ENCODE results near the gene SLMAP.

Gene SLMAP

GRCh38 chr3:57948781-57949242 lies 192.7 kb downstream of the SLMAP start:
- no peak for DNase-seq

- no peak for DNase-seq
These were observed 193.2 kb downstream of the SLMAP start for GRCh38 chr3:57949344-57949743.

GRCh38 chr3:57949785-57950615 lies 193.9 kb downstream of the SLMAP start:
- no peak for DNase-seq

- no peak for DNase-seq
These were observed 195.2 kb downstream of the SLMAP start for GRCh38 chr3:57951066-57951882.

- no peak for DNase-seq
These were observed 196.1 kb downstream of the SLMAP start for GRCh38 chr3:57952208-57952631.

- DNase-seq = no peak
These were observed 196.5 kb downstream of the SLMAP start for GRCh38 chr3:57952651-57953050.

GRCh38 chr3:57953576-57953975 lies 197.5 kb downstream of the SLMAP start:
- DNase-seq = no peak

- DNase-seq = no peak
These were observed 200.2 kb downstream of the SLMAP start for GRCh38 chr3:57956119-57956832.

- DNase-seq = no peak
These were observed 200.7 kb downstream of the SLMAP start for GRCh38 chr3:57956833-57957174.

- no peak for DNase-seq
These were observed 201.7 kb downstream of the SLMAP start for GRCh38 chr3:57957824-57958223.

- DNase-seq = no peak
These were observed 202.7 kb downstream of the SLMAP start for GRCh38 chr3:57958642-57959422.

- DNase-seq = no peak
These were observed 203.5 kb downstream of the SLMAP start for GRCh38 chr3:57959423-57960173.

- no peak for DNase-seq
These were observed 204.0 kb downstream of the SLMAP start for GRCh38 chr3:57960174-57960505.

- DNase-seq = no peak
These were observed 205.2 kb downstream of the SLMAP start for GRCh38 chr3:57961177-57961827.

- DNase-seq = no peak
These were observed 205.8 kb downstream of the SLMAP start for GRCh38 chr3:57961828-57962447.

- DNase-seq = no peak
These were observed 206.3 kb downstream of the SLMAP start for GRCh38 chr3:57962448-57962834.

GRCh38 chr3:57963811-57964346 lies 207.8 kb downstream of the SLMAP start:
- no peak for DNase-seq

- no peak for DNase-seq
These were observed 210.7 kb downstream of the SLMAP start for GRCh38 chr3:57966829-57967228.

GRCh38 chr3:57967590-57967989 lies 211.5 kb downstream of the SLMAP start:
- no peak for DNase-seq

GRCh38 chr3:57968501-57968900 lies 212.4 kb downstream of the SLMAP start:
- no peak for DNase-seq

GRCh38 chr3:57971975-57972374 lies 215.9 kb downstream of the SLMAP start:
- no peak for DNase-seq

All from NCI-H2107 (cell line).